ENCODE data around the gene ZMYM3.

The ZMYM3 gene

GRCh38 chrX:71252221-71252620 lies 1.7 kb downstream of the ZMYM3 start:
- no peak for DNase-seq

- DNase-seq, result no peak
Observed at GRCh38 chrX:71251466-71251973, 2.4 kb downstream of the ZMYM3 start.

GRCh38 chrX:71250841-71251240 lies 3.1 kb downstream of the ZMYM3 start:
- DNase-seq, result no peak

GRCh38 chrX:71245159-71245558 lies 8.8 kb downstream of the ZMYM3 start:
- DNase-seq, result no peak

- DNase-seq, result no peak
Observed at GRCh38 chrX:71244359-71245128, 9.4 kb downstream of the ZMYM3 start.

- no peak for DNase-seq
Observed at GRCh38 chrX:71241301-71241700, 12.6 kb downstream of the ZMYM3 start.

- DNase-seq, result no peak
Observed at GRCh38 chrX:71239781-71240180, 14.2 kb downstream of the ZMYM3 start.

GRCh38 chrX:71236836-71237235 lies 17.1 kb downstream of the ZMYM3 start:
- DNase-seq, result no peak

GRCh38 chrX:71235482-71235881 lies 18.5 kb downstream of the ZMYM3 start:
- no peak for DNase-seq

- no peak for DNase-seq
Observed at GRCh38 chrX:71228063-71228642, 25.8 kb downstream of the ZMYM3 start.

- no peak for DNase-seq
Observed at GRCh38 chrX:71227370-71228062, 26.4 kb downstream of the ZMYM3 start.

- DNase-seq, result no peak
Observed at GRCh38 chrX:71225676-71226075, 28.3 kb downstream of the ZMYM3 start.

- DNase-seq, result no peak
Observed at GRCh38 chrX:71225009-71225408, 28.9 kb downstream of the ZMYM3 start.

GRCh38 chrX:71224098-71224708 lies 29.7 kb downstream of the ZMYM3 start:
- no peak for DNase-seq

GRCh38 chrX:71222929-71223328 lies 31.0 kb downstream of the ZMYM3 start, which contains the start of gene GJB1:
Gene GJB1, plus strand, starts transcription at chrX:71223224. Its CDS starts 484 bp downstream, at chrX:71223708.
- DNase-seq, result no peak

- DNase-seq, result no peak
Observed at GRCh38 chrX:71221145-71221544, 32.8 kb downstream of the ZMYM3 start.

GRCh38 chrX:71217298-71217697 lies 36.6 kb downstream of the ZMYM3 start:
- DNase-seq, result no peak

- DNase-seq, result no peak
Observed at GRCh38 chrX:71216485-71216884, 37.5 kb downstream of the ZMYM3 start.

GRCh38 chrX:71215338-71215912 lies 38.5 kb downstream of the ZMYM3 start:
- DNase-seq, result no peak

GRCh38 chrX:71214604-71215337 lies 39.2 kb downstream of the ZMYM3 start:
- DNase-seq, result no peak

- DNase-seq, result no peak
Observed at GRCh38 chrX:71214152-71214551, 39.8 kb downstream of the ZMYM3 start.

GRCh38 chrX:71212536-71212935 lies 41.4 kb downstream of the ZMYM3 start:
- no peak for DNase-seq

Measured in femur (tissue), 1 donor.